HG03045 (cell line): ENCODE measurements around the gene DBX2.
"Not testable (repeated sequence)": the region's sequence is repeated elsewhere in the genome, so short reads cannot be mapped to it uniquely, and the experiment has no call there.

Experiments used
- ATAC-seq: cut with Tn5 transposase; IDR thresholded peaks from one replicate; pipeline ENCODE4 v1.9.1; 2021; ENCODE audit warnings: mild to moderate bottlenecking, moderate library complexity; ENCODE audit not compliant: unreplicated experiment

DBX2 gene

GRCh38 chr12:45050751-45051571 lies at the start of gene DBX2:
DBX2 (minus strand) TSS chr12:45051099; CDS start chr12:45050927, 172 bp downstream.
- ATAC-seq: no peak

GRCh38 chr12:45098766-45099165 lies 47.9 kb upstream of the DBX2 start:
- no peak for ATAC-seq

GRCh38 chr12:45095417-45095816 lies 44.5 kb upstream of the DBX2 start:
- not testable (repeated sequence) for ATAC-seq

- ATAC-seq: no peak
These were observed 42.2 kb upstream of the DBX2 start for GRCh38 chr12:45093051-45093450.

GRCh38 chr12:45089411-45090075 lies 38.6 kb upstream of the DBX2 start:
- ATAC-seq: no peak

- ATAC-seq: no peak
These were observed 37.7 kb upstream of the DBX2 start for GRCh38 chr12:45088608-45089007.

GRCh38 chr12:45084248-45084647 lies 33.3 kb upstream of the DBX2 start:
- not testable (repeated sequence) for ATAC-seq

GRCh38 chr12:45077251-45077650 lies 26.4 kb upstream of the DBX2 start:
- ATAC-seq: no peak

- ATAC-seq: no peak
These were observed 25.6 kb upstream of the DBX2 start for GRCh38 chr12:45076417-45077026.

- no peak for ATAC-seq
These were observed 24.8 kb upstream of the DBX2 start for GRCh38 chr12:45075587-45076282.

- ATAC-seq: no peak
These were observed 14.3 kb upstream of the DBX2 start for GRCh38 chr12:45065125-45065626.

- ATAC-seq: no peak
These were observed 10.1 kb upstream of the DBX2 start for GRCh38 chr12:45060976-45061375.

GRCh38 chr12:45051572-45052125 lies 750 bp upstream of the DBX2 start:
- ATAC-seq: no peak

- no peak for ATAC-seq
These were observed 768 bp downstream of the DBX2 start for GRCh38 chr12:45049912-45050750.

GRCh38 chr12:45042599-45042998 lies 8.3 kb downstream of the DBX2 start:
- no peak for ATAC-seq

GRCh38 chr12:45040977-45041376 lies 9.9 kb downstream of the DBX2 start:
- no peak for ATAC-seq

- ATAC-seq: no peak
These were observed 11.1 kb downstream of the DBX2 start for GRCh38 chr12:45039757-45040156.

- no peak for ATAC-seq
These were observed 16.0 kb downstream of the DBX2 start for GRCh38 chr12:45034861-45035265.

- ATAC-seq: no peak
These were observed 33.0 kb downstream of the DBX2 start for GRCh38 chr12:45017916-45018315.

- no peak for ATAC-seq
These were observed 36.5 kb downstream of the DBX2 start for GRCh38 chr12:45014396-45014795.
